A549 (cell line): ENCODE measurements around the gene MEF2C. TPM values are rescaled to one million over a fixed set of nuclear protein-coding genes. Genes with fewer than 3 reads are reported as not detected.

ENCODE experiments used
- ATAC-seq, 2 experiments: fragments of 200-7000 bp in 1 of 2; fragments of >200 bp in 1 of 2; cut with Nextera tagmentation in 1 of 2; cut with Tn5 transposase in 1 of 2; 3 replicates each; pipeline versions ENCODE4 v1.8.0 to v1.9.1; 2018 to 2020; ENCODE audit warnings: mild to moderate bottlenecking in 1 of 2, moderate library complexity in 1 of 2
- CTCF ChIA-PET: fragments of 300-600 bp; sonication (Branson Sonifier 250); formaldehyde crosslinking; extraction: SDS; loops from one replicate; lab custom pipeline; 2021; ENCODE audit warnings: antibody characterized with exemption, inconsistent platforms; lab: Yijun Ruan, JAX
- POLR2A ChIA-PET: fragments of 350-600 bp; formaldehyde crosslinking; extraction: SDS; loops from one replicate; lab custom pipeline; 2021; ENCODE audit warnings: antibody characterized with exemption, inconsistent platforms; lab: Yijun Ruan, JAX
- DNase-seq, 2 experiments: peaks; one replicate each; pipeline versions ENCODE4 v3.0.0 to v3.0.0-alpha.2; 2011 to 2016; ENCODE audit warnings: low read depth in 1 of 2, low spot score in 1 of 2
- FAIRE-seq: peaks from 2 replicates; lab custom pipeline; 2011; peaks lifted over from hg19 to GRCh38; lab: Jason Lieb, UNC
- H3K27ac ChIP-seq, 2 experiments: fragments of >200 bp; sonication (Bioruptor Twin); formaldehyde crosslinking; 3 replicates each; pipeline ENCODE4 v1.5.1; 2016 to 2017
- H3K4me1 ChIP-seq: fragments of >200 bp; sonication (Bioruptor Twin); formaldehyde crosslinking; 3 replicates; pipeline ENCODE4 v1.6.1; 2016
- H3K4me2 ChIP-seq: fragments of >200 bp; sonication (Bioruptor Twin); formaldehyde crosslinking; 3 replicates; pipeline ENCODE4 v1.6.1; 2016
- H3K4me3 ChIP-seq: fragments of >200 bp; sonication (Bioruptor Twin); formaldehyde crosslinking; 3 replicates; pipeline ENCODE4 v1.5.1; 2016
- H3K9me3 ChIP-seq: fragments of >200 bp; sonication (Bioruptor Twin); formaldehyde crosslinking; 3 replicates; pipeline ENCODE4 v1.6.1; 2016
- BHLHE40 ChIP-seq: IDR thresholded peaks from 2 replicates; pipeline ENCODE4 v1.6.1; 2012; ENCODE audit warnings: low read depth, low read length, inconsistent platforms
- CBX2 ChIP-seq: fragments of 200-600 bp; sonication (generic); IDR thresholded peaks from 2 replicates; pipeline ENCODE4 v1.6.1; 2016; ENCODE audit warnings: low read depth, mild to moderate bottlenecking, borderline replicate concordance
- CEBPB ChIP-seq, 2 experiments: fragments of >200 bp in 1 of 2; sonication (Bioruptor Twin) in 1 of 2; formaldehyde crosslinking in 1 of 2; IDR thresholded peaks; 2 replicates each; pipeline ENCODE4 v1.6.1; 2012 to 2016
- CHD4 ChIP-seq: fragments of 200-600 bp; sonication (generic); IDR thresholded peaks from 2 replicates; pipeline ENCODE4 v1.6.1; 2016; ENCODE audit warnings: antibody characterized with exemption, mild to moderate bottlenecking, borderline replicate concordance
- EP300 ChIP-seq, 2 experiments: fragments of >200 bp; sonication (Bioruptor Twin); formaldehyde crosslinking; IDR thresholded peaks; 2 replicates in 1 of 2; 3 replicates in 1 of 2; pipeline ENCODE4 v1.6.1; 2016 to 2017
- ESRRA ChIP-seq: fragments of 150-350 bp; IDR thresholded peaks from 2 replicates; pipeline ENCODE4 v1.6.1; 2014; ENCODE audit warnings: mild to moderate bottlenecking, low read length, borderline replicate concordance
- FOSL2 ChIP-seq, 2 experiments: fragments of 450-650 bp in 1 of 2; fragments of >200 bp in 1 of 2; sonication (Bioruptor Twin) in 1 of 2; formaldehyde crosslinking; IDR thresholded peaks; 2 replicates each; pipeline versions ENCODE4 v1.5.0 to v1.6.1; 2016 to 2020; ENCODE audit warnings: mild to moderate bottlenecking in 1 of 2, moderate library complexity in 1 of 2
- HDAC2 ChIP-seq: fragments of 200-600 bp; sonication (generic); IDR thresholded peaks from 2 replicates; pipeline ENCODE4 v1.6.1; 2016
- HOXB5 ChIP-seq: fragments of 250-450 bp; sonication (Bioruptor Pico); IDR thresholded peaks from 2 replicates; pipeline ENCODE4 v1.5.0; 2020; ENCODE audit warnings: mild to moderate bottlenecking, moderate library complexity
- JUN ChIP-seq, 2 experiments: fragments of >200 bp; sonication (Bioruptor Twin); formaldehyde crosslinking; IDR thresholded peaks; 2 replicates in 1 of 2; 3 replicates in 1 of 2; pipeline ENCODE4 v1.6.1; 2016 to 2017
- JUNB ChIP-seq: fragments of >200 bp; sonication (Bioruptor Twin); formaldehyde crosslinking; IDR thresholded peaks from 2 replicates; pipeline ENCODE4 v1.6.1; 2016
- KDM5A ChIP-seq: fragments of 200-600 bp; sonication (generic); IDR thresholded peaks from 2 replicates; pipeline ENCODE4 v1.6.1; 2016; ENCODE audit warnings: antibody characterized with exemption, mild to moderate bottlenecking
- MAFK ChIP-seq: fragments of 450-650 bp; IDR thresholded peaks from 2 replicates; pipeline ENCODE4 v1.6.1; 2014; ENCODE audit not compliant: partially characterized antibody
- MYC ChIP-seq: IDR thresholded peaks from 2 replicates; pipeline ENCODE4 v1.6.1; 2012; ENCODE audit warnings: mild to moderate bottlenecking, inconsistent platforms, low read length, improper control_type of control experiment, borderline replicate concordance
- NPAS2 ChIP-seq: fragments of 250-450 bp; sonication (Bioruptor Pico); IDR thresholded peaks from 2 replicates; pipeline ENCODE4 v1.8.0; 2022; ENCODE audit warnings: mild to moderate bottlenecking, moderate library complexity, borderline replicate concordance
- PHF8 ChIP-seq: fragments of 200-600 bp; sonication (generic); IDR thresholded peaks from 2 replicates; pipeline ENCODE4 v1.6.1; 2016; ENCODE audit warnings: low read depth, mild to moderate bottlenecking, antibody characterized with exemption, moderate library complexity, borderline replicate concordance
- RAD21 ChIP-seq, 2 experiments: fragments of >200 bp in 1 of 2; sonication (Bioruptor Twin) in 1 of 2; formaldehyde crosslinking in 1 of 2; IDR thresholded peaks in 1 of 2; conservative IDR thresholded peaks in 1 of 2; 2 replicates in 1 of 2; 3 replicates in 1 of 2; pipeline ENCODE4 v1.6.1; 2012 to 2018; ENCODE audit warnings: inconsistent platforms in 1 of 2
- RARB ChIP-seq: fragments of 250-450 bp; sonication (Bioruptor Pico); IDR thresholded peaks from 2 replicates; pipeline ENCODE4 v1.8.0; 2021; ENCODE audit warnings: mild to moderate bottlenecking, moderate library complexity
- RFX5 ChIP-seq: fragments of 450-650 bp; IDR thresholded peaks from 2 replicates; pipeline ENCODE4 v1.7.1; 2014; ENCODE audit warnings: antibody characterized with exemption, mild to moderate bottlenecking, moderate library complexity
- TFCP2L1 ChIP-seq: fragments of 250-450 bp; sonication (Bioruptor Pico); IDR thresholded peaks from 2 replicates; pipeline ENCODE4 v1.5.0; 2021; ENCODE audit warnings: mild to moderate bottlenecking
- TP53 ChIP-seq: fragments of 250-450 bp; sonication (Bioruptor Pico); IDR thresholded peaks from 2 replicates; pipeline ENCODE4 v1.5.0; 2021; ENCODE audit warnings: mild to moderate bottlenecking, moderate library complexity
- ZSCAN20 ChIP-seq: fragments of 250-450 bp; sonication (Bioruptor Pico); IDR thresholded peaks from 2 replicates; pipeline ENCODE4 v1.8.0; 2022; ENCODE audit warnings: mild to moderate bottlenecking, moderate library complexity
- WGBS: methylation state at CpG from one replicate; pipeline ENCODE4 v1.1.6; 2017; ENCODE audit errors: missing lambda C conversion rate; 5-methylcytosine and 5-hydroxymethylcytosine counted together
- polyA plus RNA-seq, 4 experiments: library from polyadenylated mRNA; depleted of rRNA in 3 of 4; stranded (reverse); fragments of >200 nt; fragmentation: RNase III in 1 of 4; extraction: RNeasy Plus Mini Kit Qiagen cat#74134 plus additional on column Dnase treatment in 1 of 4; gene quantifications; 2 replicates in 3 of 4; 3 replicates in 1 of 4; pipeline ENCODE4 v1.2.3, GENCODE V29; 2011 to 2017
- TF ChIP-seq, protein P1 (sequence below): fragments of 250-450 bp; sonication (Bioruptor Pico); IDR thresholded peaks from 2 replicates; pipeline ENCODE4 v1.5.0; 2020; ENCODE audit warnings: low read depth, mild to moderate bottlenecking, moderate library complexity
- TF ChIP-seq, protein P2 (sequence below): fragments of >200 bp; sonication (Bioruptor Twin); formaldehyde crosslinking; IDR thresholded peaks from 3 replicates; pipeline ENCODE4 v1.6.1; 2016
- TF ChIP-seq, protein P3 (sequence below): fragments of 150-350 bp; IDR thresholded peaks from 2 replicates; pipeline ENCODE4 v1.6.1; 2014; ENCODE audit warnings: low read depth, mild to moderate bottlenecking, low read length
- TF ChIP-seq, protein P4 (sequence below): fragments of >200 bp; sonication (Bioruptor Twin); formaldehyde crosslinking; IDR thresholded peaks from 3 replicates; pipeline ENCODE4 v1.5.1; 2016
- TF ChIP-seq, protein P5 (sequence below): fragments of 250-450 bp; sonication (Bioruptor Pico); IDR thresholded peaks from 2 replicates; pipeline ENCODE4 v1.5.0; 2021; ENCODE audit warnings: mild to moderate bottlenecking, moderate library complexity, borderline replicate concordance

The MEF2C gene
- polyA plus RNA-seq, 2 of the 4 experiments (the other 2 are of a cell fraction) = 0.03 to 0.06 TPM

DNA sequence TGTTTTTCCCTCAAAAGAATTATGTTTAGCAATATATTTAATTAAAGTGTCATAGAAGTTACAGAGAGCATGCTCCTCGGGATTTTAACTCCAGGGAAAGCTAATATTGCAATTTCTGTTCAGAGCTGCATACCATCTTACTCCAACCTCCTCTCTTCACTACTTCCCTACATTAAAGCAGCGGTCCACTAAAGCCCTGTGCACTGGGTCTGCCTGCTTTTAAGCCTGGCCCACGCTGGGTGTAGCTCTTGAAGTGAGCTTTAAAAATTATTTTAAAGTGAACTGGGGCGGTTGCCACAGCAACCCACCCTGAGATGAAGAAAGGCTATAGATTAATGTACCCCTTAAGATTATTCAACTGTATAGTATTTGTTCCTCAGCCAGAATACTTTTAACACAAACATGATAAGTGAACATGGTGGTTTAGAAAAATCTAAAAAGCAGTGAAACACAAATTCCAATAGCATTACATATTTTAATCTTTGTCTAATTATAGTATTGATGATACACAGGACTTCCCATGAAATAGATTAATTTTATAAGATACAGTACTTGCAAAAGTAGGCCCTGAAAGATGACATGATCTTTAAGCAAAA lies 3.9 kb upstream of the MEF2C start:
- CTCF ChIA-PET = no interaction called here
- FAIRE-seq = no peak

DNA sequence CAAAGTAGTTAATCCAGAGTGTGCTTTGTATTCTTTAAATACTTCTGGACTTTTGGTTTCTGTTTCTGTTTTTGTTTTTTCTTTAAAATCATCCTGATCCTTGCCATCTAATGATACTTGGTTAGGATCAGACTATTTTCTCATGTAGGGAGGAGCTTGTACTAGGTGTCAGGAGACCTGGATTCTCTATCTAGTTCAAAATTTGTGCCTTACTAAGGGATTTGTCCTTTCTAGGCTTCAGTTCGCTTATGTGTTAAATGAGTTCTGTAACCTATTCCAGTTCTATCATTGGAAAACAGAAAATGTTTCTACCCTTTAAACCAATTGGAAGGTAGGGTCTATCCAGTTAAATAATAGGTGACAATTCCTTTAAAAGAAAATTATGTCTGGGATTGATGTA lies 3.3 kb upstream of the MEF2C start:
- no peak overlapping the region for H3K4me2 ChIP-seq
- TF ChIP-seq, protein P1, sequence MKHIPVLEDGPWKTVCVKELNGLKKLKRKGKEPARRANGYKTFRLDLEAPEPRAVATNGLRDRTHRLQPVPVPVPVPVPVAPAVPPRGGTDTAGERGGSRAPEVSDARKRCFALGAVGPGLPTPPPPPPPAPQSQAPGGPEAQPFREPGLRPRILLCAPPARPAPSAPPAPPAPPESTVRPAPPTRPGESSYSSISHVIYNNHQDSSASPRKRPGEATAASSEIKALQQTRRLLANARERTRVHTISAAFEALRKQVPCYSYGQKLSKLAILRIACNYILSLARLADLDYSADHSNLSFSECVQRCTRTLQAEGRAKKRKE = no peak
- no peak for TF ChIP-seq CHD4
- TF ChIP-seq MAFK = no peak
- TF ChIP-seq, protein P2, sequence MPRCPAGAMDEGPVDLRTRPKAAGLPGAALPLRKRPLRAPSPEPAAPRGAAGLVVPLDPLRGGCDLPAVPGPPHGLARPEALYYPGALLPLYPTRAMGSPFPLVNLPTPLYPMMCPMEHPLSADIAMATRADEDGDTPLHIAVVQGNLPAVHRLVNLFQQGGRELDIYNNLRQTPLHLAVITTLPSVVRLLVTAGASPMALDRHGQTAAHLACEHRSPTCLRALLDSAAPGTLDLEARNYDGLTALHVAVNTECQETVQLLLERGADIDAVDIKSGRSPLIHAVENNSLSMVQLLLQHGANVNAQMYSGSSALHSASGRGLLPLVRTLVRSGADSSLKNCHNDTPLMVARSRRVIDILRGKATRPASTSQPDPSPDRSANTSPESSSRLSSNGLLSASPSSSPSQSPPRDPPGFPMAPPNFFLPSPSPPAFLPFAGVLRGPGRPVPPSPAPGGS = no peak
- TF ChIP-seq NPAS2 = no peak
- TF ChIP-seq BHLHE40 = no peak
- no peak for TF ChIP-seq CBX2
- no peak for TF ChIP-seq RFX5
- TF ChIP-seq FOSL2 (IDR thresholded peaks at IDR 0.05) = no peak
- no peak for TF ChIP-seq FOSL2 (CRISPR knock-in tag; IDR thresholded peaks at IDR 0.05)
- TF ChIP-seq, protein P3, sequence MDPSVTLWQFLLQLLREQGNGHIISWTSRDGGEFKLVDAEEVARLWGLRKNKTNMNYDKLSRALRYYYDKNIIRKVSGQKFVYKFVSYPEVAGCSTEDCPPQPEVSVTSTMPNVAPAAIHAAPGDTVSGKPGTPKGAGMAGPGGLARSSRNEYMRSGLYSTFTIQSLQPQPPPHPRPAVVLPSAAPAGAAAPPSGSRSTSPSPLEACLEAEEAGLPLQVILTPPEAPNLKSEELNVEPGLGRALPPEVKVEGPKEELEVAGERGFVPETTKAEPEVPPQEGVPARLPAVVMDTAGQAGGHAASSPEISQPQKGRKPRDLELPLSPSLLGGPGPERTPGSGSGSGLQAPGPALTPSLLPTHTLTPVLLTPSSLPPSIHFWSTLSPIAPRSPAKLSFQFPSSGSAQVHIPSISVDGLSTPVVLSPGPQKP = no peak
- no peak for TF ChIP-seq MYC
- TF ChIP-seq EP300 (IDR thresholded peaks at IDR 0.05) = no peak
- no peak for TF ChIP-seq HDAC2
- no peak for TF ChIP-seq RAD21 (conservative IDR thresholded peaks at IDR 0.05 in 1 of 2, IDR thresholded peaks at IDR 0.05 in 1 of 2)
- no peak for TF ChIP-seq CEBPB (IDR thresholded peaks at IDR 0.05)
- no peak for TF ChIP-seq ZSCAN20 (CRISPR knock-in tag)
- TF ChIP-seq JUN (IDR thresholded peaks at IDR 0.05) = no peak
- TF ChIP-seq, all 56 proteins: peak for 0
- DNase-seq (no peak), ATAC-seq (no peak), FAIRE-seq (no peak)
- ChIA-PET CTCF (no interaction called here), POLR2A (no interaction called here)
- Histone ChIP-seq H3K4me1 (peaks cover 6% of the 10 kb centered on the region; the same call in 1 of the 3 replicates), H3K27ac (no peak overlapping the region), H3K4me3 (no peak overlapping the region), H3K9me3 (no peaks in the 10 kb centered on the region)
- 27% methylated on average over 1 of the region's 1 CpG for WGBS

More for the DNA sequence above, 3.9 kb upstream of the MEF2C start:
- ATAC-seq = no peak
- no peak overlapping the region for H3K4me2 ChIP-seq
- no peak overlapping the region for H3K4me3 ChIP-seq
- H3K27ac ChIP-seq = no peak overlapping the region
- TF ChIP-seq PHF8 = no peak
- H3K4me1 ChIP-seq = peaks cover 6% of the 10 kb centered on the region; the same call in 1 of the 3 replicates
- 19% methylated on average over 4 of the region's 4 CpGs for WGBS
- POLR2A ChIA-PET = no interaction called here
- no peaks in the 10 kb centered on the region for H3K9me3 ChIP-seq
- no peak for DNase-seq

DNA sequence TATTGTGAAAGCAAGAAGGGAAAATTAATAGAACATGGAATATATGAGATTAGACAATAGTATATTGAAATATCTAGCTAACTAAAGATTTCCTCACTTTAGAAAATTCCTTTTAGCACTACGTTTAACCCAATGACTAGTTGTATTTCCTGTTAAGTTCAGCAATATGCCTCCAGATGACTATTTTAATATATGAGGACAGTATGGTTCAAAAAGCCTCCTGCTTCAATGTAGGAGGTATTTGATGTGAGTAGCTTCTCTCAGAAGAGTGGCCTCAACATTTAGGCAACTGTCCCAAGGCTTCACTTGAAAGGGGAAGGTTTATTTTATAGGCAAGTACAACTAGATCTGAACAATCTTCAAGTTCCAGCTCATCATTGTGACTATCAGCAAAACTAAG lies 2.0 kb upstream of the MEF2C start:
- CTCF ChIA-PET = no interaction called here
- H3K9me3 ChIP-seq = no peaks in the 10 kb centered on the region
- POLR2A ChIA-PET = no interaction called here
- peaks cover 6% of the 10 kb centered on the region; the same call in 1 of the 3 replicates for H3K4me1 ChIP-seq
- no peak overlapping the region for H3K4me2 ChIP-seq
- 9% methylated on average over 1 of the region's 1 CpG for WGBS
- no peak for ATAC-seq
- no peak overlapping the region for H3K4me3 ChIP-seq
- no peak for FAIRE-seq
- H3K27ac ChIP-seq = no peak overlapping the region
- DNase-seq = no peak
- TF ChIP-seq, protein P1 = no peak
- TF ChIP-seq, protein P4, sequence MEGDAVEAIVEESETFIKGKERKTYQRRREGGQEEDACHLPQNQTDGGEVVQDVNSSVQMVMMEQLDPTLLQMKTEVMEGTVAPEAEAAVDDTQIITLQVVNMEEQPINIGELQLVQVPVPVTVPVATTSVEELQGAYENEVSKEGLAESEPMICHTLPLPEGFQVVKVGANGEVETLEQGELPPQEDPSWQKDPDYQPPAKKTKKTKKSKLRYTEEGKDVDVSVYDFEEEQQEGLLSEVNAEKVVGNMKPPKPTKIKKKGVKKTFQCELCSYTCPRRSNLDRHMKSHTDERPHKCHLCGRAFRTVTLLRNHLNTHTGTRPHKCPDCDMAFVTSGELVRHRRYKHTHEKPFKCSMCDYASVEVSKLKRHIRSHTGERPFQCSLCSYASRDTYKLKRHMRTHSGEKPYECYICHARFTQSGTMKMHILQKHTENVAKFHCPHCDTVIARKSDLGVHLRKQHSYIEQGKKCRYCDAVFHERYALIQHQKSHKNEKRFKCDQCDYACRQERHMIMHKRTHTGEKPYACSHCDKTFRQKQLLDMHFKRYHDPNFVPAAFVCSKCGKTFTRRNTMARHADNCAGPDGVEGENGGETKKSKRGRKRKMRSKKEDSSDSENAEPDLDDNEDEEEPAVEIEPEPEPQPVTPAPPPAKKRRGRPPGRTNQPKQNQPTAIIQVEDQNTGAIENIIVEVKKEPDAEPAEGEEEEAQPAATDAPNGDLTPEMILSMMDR = no peak
- TF ChIP-seq JUNB = no peak
- TF ChIP-seq TFCP2L1 (CRISPR knock-in tag) = no peak
- no peak for TF ChIP-seq TP53
- TF ChIP-seq RARB (CRISPR knock-in tag) = no peak
- no peak for TF ChIP-seq CBX2
- TF ChIP-seq MYC = no peak
- TF ChIP-seq HOXB5 = no peak
- TF ChIP-seq KDM5A = no peak
- TF ChIP-seq, protein P5, sequence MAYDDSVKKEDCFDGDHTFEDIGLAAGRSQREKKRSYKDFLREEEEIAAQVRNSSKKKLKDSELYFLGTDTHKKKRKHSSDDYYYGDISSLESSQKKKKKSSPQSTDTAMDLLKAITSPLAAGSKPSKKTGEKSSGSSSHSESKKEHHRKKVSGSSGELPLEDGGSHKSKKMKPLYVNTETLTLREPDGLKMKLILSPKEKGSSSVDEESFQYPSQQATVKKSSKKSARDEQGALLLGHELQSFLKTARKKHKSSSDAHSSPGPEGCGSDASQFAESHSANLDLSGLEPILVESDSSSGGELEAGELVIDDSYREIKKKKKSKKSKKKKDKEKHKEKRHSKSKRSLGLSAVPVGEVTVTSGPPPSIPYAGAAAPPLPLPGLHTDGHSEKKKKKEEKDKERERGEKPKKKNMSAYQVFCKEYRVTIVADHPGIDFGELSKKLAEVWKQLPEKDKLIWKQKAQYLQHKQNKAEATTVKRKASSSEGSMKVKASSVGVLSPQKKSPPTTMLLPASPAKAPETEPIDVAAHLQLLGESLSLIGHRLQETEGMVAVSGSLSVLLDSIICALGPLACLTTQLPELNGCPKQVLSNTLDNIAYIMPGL (CRISPR knock-in tag) = no peak
- TF ChIP-seq ESRRA = no peak
- no peak for TF ChIP-seq PHF8
